Osteocyte (in vitro differentiated cells): ENCODE data around the gene DENND1A. TPM values are rescaled to one million over a fixed set of nuclear protein-coding genes. Genes with fewer than 3 reads are reported as not detected.

Experiments used
- DNase-seq: peaks from one replicate; pipeline ENCODE4 v3.0.0; 2021; ENCODE audit warnings: mixed read lengths; ENCODE audit not compliant: unreplicated experiment; ENCODE audit errors: extremely low spot score
- H3K27ac Mint-ChIP-seq: one replicate; pipeline ENCODE4 v1.8.0; 2021; ENCODE audit warnings: mild to moderate bottlenecking, mixed read lengths; ENCODE audit not compliant: unreplicated experiment
- H3K27me3 Mint-ChIP-seq: one replicate; pipeline ENCODE4 v1.8.0; 2021; ENCODE audit warnings: mixed read lengths; ENCODE audit not compliant: unreplicated experiment
- H3K36me3 Mint-ChIP-seq: one replicate; pipeline ENCODE4 v1.8.0; 2021; ENCODE audit warnings: mixed read lengths; ENCODE audit not compliant: unreplicated experiment
- H3K4me1 Mint-ChIP-seq: one replicate; pipeline ENCODE4 v1.8.0; 2021; ENCODE audit warnings: mixed read lengths; ENCODE audit not compliant: unreplicated experiment
- H3K4me3 Mint-ChIP-seq: one replicate; pipeline ENCODE4 v1.8.0; 2021; ENCODE audit warnings: mild to moderate bottlenecking, moderate library complexity, mixed read lengths; ENCODE audit not compliant: unreplicated experiment
- H3K9me3 Mint-ChIP-seq: one replicate; pipeline ENCODE4 v1.8.0; 2021; ENCODE audit warnings: mixed read lengths; ENCODE audit not compliant: unreplicated experiment
- total RNA-seq: library from RNA; stranded (reverse); gene quantifications from 2 replicates; pipeline ENCODE4 v1.2.1, GENCODE V29; 2021
- TF ChIP-seq, protein P1 (sequence below): fragments of 200-600 bp; sonication (generic); IDR thresholded peaks from 2 replicates; pipeline ENCODE4 v1.5.0; 2021; ENCODE audit warnings: antibody characterized with exemption, mild to moderate bottlenecking, moderate library complexity

Gene DENND1A
- total RNA-seq, 1 donor from 2014 or later: 19.8 TPM

DNA sequence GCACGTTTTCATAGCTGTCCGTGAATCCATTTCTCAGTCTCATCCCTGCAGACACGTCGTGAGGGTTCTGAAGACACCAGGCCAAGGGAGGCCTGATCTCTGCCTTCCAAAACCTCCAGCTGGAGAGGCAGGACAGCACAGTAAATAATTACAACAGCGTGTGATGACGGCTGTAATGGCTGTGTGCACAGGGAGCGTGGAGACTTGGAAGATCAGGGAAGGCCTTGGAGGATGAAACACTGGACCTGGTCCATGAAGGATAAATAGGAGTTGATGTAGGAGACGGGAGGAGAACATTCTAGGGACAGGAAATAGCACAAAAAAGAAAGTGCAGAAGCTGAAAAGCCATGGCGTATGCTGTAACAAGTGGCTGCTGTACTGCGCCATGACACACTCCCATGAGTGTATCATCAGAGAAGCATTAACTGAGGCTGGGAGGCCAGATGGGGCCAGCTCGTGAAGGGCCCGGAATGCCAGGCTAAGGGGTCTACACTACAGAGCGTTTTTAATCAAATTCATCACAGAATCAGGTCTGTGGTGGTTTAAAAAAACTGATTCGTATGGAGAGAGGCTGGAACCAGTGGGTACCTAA lies 476.8 kb downstream of the DENND1A start:
- no peaks in the 10 kb centered on the region for H3K9me3 Mint-ChIP-seq
- no peaks in the 10 kb centered on the region for H3K27me3 Mint-ChIP-seq
- TF ChIP-seq, protein P1, sequence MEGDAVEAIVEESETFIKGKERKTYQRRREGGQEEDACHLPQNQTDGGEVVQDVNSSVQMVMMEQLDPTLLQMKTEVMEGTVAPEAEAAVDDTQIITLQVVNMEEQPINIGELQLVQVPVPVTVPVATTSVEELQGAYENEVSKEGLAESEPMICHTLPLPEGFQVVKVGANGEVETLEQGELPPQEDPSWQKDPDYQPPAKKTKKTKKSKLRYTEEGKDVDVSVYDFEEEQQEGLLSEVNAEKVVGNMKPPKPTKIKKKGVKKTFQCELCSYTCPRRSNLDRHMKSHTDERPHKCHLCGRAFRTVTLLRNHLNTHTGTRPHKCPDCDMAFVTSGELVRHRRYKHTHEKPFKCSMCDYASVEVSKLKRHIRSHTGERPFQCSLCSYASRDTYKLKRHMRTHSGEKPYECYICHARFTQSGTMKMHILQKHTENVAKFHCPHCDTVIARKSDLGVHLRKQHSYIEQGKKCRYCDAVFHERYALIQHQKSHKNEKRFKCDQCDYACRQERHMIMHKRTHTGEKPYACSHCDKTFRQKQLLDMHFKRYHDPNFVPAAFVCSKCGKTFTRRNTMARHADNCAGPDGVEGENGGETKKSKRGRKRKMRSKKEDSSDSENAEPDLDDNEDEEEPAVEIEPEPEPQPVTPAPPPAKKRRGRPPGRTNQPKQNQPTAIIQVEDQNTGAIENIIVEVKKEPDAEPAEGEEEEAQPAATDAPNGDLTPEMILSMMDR: no peak
- H3K27ac Mint-ChIP-seq: no peak overlapping the region
- H3K36me3 Mint-ChIP-seq: peaks cover 20% of the 10 kb centered on the region
- H3K4me1 Mint-ChIP-seq: no peaks in the 10 kb centered on the region
- no peak overlapping the region for H3K4me3 Mint-ChIP-seq
- no peak for DNase-seq

DNA sequence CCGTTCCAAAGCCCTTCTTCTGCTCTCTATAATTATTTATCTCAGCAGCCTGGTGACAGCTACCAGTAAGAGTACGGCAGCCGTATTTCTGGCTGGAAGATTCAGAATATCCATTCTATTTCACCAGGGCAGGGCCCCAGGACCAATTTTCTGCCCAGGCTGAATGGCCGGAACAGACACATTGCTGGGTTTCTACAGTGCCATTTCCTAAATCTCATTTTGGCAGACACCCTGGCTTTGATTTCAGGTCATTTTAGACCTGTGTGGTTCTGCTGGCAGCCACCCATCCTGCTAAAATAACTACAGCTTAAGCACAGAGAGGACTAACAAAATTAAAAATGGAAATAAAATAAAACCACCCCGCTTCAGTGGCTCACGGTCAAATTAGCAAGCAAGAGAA lies 478.9 kb downstream of the DENND1A start:
- Mint-ChIP-seq H3K27ac (no peak overlapping the region), H3K4me3 (no peak overlapping the region), H3K9me3 (no peaks in the 10 kb centered on the region), H3K36me3 (peaks cover 23% of the 10 kb centered on the region), H3K4me1 (peaks cover 4% of the 10 kb centered on the region), H3K27me3 (no peaks in the 10 kb centered on the region)
- no peak for DNase-seq
- TF ChIP-seq, protein P1: no peak

DNA sequence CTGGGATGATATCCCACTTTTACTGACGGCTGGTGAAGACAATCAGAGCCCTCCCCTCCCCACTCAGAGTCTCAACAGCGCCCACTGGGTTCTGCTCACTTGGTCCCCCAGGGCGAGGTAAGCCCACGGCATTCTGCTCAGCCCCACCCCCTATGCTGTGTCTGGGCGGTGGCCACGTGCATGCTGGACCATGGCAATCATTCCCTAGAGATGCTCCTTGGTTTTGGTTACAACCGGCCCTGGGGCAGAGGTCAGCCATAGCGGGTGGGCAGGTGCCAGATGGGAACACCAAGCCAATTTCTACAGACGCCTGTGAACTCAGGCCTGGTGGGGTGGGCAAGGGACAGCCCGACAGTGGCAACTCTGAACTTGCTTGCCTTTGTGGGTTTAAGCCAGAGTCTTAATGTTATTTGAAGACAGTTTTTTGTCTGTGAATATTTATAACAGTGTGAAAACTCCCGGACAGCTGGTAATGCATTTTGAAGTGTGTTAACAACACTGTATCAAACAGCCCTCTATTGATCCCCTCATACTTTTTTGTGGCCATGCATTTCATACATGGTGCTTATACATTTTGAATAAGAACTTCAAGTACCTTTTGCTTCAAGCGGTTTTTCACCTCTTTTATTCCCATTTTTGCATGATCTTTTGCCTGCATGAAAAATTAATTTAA lies 479.7 kb downstream of the DENND1A start:
- Mint-ChIP-seq H3K4me1 (peaks cover 8% of the 10 kb centered on the region), H3K27me3 (no peaks in the 10 kb centered on the region), H3K9me3 (no peaks in the 10 kb centered on the region), H3K27ac (no peak overlapping the region), H3K36me3 (peaks cover 24% of the 10 kb centered on the region), H3K4me3 (no peak overlapping the region)
- no peak for DNase-seq
- TF ChIP-seq, protein P1: no peak

DNA sequence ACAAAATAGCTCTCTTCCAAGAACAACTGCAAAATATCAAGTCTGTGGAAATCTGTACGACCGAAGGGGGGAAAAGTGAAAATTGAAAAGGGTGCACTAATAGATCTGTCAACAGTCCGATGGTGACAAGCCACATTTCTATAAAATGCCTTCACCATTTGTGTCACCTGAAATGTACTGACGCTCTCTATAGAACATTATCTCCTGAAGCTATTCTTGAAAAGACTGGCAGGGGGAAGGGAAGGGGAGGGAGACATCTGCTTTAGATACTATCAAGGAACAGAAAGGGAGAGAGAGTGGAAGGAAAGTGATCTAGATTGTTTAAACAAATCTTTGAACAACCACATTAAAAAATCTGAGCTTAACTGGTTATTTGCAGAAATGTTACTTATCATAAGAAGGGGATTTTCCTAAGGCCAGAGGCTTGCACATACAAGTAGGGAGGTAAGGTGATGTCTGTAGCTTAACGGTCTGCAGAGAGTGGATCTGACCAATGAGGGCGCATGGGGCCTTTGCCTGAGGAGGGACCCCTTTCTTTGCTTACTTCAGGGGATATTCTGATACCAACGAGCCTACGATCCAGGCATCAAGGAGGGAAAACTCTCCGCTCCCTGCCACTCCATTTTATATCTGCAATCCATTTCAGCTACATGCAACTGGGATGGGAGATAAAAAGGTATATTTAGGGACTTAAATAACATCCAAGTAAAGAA lies 481.8 kb downstream of the DENND1A start:
- Mint-ChIP-seq H3K4me1 (peaks cover 8% of the 10 kb centered on the region), H3K9me3 (no peaks in the 10 kb centered on the region), H3K27me3 (no peaks in the 10 kb centered on the region), H3K4me3 (no peak overlapping the region), H3K36me3 (peaks cover 19% of the 10 kb centered on the region), H3K27ac (no peak overlapping the region)
- DNase-seq: no peak
- TF ChIP-seq, protein P1: no peak

DNA sequence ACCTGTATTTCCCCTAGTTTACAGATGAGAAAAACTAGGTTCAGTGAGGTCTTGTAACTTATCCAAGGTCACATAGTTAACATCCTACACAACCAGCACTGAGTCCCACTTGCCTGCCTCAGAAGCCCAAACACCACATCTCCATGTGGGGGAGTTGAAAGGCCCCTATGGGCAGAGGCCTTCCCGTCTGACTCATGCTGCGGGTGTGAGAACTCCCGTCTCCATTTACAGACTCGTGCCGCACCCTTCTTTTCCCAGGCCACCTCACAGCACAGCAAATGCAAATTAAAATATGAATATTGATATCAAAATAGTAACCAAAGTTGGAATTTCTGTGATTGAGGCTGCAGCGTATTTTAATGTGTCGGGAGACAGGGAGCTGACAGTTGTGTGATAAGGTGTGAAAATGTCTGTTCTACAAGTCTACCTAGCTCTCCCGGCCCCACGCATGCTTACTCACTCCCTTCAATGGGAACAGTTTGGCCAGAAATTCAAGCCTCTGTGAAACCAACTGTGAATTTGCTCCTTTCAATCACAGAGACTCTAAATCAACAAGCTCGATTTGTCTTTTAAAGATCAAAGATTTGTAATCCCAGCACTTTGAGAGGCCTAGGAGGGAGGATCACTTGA lies 483.8 kb downstream of the DENND1A start:
- H3K27me3 Mint-ChIP-seq: no peaks in the 10 kb centered on the region
- H3K27ac Mint-ChIP-seq: peak overlapping the region; percentile 42
- H3K4me3 Mint-ChIP-seq: no peak overlapping the region
- no peak for DNase-seq
- TF ChIP-seq, protein P1: no peak
- H3K4me1 Mint-ChIP-seq: peaks cover 8% of the 10 kb centered on the region
- no peaks in the 10 kb centered on the region for H3K9me3 Mint-ChIP-seq
- H3K36me3 Mint-ChIP-seq: peaks cover 13% of the 10 kb centered on the region
